ENCODE results near the gene GAL.

Gene GAL

DNA sequence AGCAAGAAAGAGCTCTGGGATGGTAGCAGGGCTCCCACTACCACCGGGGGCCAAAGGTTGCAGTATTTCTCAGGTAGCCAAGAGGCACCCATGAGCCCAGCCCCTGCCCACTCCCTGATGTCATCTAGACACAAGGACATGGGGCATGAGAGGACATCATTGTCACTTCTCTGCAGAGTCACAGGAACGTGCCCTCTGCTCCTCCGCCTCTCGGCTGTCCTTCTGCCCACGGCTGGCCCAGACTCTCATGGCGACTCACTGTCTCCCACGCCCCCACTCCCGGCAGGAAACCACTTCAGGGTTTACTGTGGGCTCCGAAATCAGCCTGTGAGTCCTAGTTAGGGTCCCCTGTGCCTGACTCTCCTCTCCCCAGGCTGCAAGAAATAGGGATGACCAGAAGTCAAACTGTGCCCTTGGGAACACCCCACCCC lies 1.8 kb upstream of the GAL start:
- no peak for DNase-seq (ENCODE audit: low read depth)

DNA sequence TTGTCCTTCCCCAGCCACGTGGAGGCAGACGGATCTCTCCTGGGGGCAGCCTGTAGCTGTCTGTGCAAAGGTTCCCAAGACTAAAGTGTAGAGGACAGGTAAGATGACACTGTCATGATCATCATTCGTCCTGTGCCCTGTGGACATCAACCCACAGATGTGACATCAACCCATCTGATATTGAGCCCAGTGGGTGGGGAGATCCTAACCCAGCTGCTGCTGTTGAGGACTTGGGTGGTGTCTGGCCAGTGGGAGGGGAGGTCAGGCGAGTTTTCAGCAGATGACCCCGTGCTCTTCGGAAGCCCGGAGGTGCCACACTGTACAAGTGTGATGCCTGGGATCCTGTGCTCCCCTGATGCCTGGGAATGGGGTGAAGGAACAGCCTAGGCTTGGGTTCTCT lies 1.2 kb upstream of the GAL start:
- no peak for DNase-seq (ENCODE audit: low read depth)

DNA sequence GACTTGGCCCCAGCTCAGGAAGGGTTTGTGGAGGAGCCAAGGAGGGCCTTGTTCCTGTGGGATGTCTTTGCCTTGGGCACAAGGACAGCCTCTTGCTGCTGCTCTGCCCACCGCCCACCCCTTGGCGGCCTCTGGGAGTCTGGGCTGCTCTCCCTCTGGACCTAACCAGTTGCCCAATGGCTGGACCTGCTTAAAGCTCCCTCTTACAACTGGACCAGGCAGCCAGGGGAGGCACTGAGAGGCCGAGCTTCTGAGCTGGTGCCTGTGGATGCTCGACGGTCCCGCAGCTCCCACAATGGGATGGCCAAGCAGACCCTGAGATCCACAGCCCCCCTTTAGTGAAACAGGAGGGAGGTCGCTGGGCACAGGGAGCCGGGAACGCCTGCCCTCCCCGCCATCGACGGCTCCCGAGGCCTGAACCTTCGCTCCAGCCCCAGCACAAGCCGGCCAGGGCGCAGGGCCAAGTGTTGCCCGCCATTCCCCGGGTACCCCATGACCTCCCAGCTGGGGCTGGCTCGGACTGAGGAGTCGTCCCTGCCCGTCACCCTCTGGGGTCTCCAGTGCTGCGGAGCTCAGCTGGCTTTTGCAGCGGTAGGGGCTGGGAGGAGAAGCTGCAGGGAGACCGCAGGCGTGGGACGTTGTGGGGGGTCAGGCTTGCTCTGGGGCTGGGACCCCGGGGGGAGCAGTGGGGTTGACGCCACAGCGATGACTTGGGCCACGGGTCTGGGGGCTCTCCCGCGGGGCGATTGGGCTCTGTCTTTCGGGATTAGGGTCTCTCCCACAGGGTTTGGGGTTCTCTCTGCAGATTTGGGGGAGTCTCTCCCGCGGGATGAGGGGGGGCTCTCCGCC lies 584 bp upstream of the GAL start:
- no peak for DNase-seq (ENCODE audit: low read depth)

DNA sequence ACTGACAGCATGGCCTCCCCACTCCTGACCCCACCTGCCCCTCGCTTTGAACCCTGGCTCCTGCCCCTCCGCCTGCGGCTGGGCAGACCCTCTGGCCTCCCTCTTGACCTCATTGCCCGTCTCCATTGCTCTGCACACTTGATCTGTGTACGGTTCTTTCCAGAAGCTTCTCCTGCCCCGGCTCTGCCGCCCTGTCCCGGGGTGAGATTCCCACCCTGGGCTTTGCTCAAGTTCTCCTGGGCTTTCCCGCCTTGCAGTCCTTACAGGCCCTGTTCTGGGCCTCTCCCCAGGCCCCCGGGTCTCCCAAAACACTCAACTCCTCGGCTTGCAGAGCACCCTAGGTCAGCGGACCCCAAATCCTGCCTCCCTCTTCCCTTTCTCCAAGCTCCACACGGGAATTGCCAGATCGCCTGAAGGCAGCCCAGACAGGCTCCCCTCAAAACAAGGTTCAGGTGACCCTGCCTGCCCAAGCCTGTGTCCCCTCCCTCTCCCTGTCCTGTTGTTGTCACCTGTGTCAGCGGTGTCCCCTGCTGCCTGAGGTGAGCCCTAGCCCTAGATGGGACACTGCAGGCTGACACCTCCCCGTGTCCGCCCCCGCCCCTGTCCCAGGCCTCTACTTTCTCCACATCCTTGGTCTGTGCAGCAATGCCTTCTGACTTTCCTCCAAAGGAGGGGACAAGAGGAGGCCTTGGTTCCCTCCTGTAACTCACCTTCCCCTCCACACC lies 1.5 kb downstream of the GAL start:
- DNase-seq (ENCODE audit: low read depth), result no peak

DNA sequence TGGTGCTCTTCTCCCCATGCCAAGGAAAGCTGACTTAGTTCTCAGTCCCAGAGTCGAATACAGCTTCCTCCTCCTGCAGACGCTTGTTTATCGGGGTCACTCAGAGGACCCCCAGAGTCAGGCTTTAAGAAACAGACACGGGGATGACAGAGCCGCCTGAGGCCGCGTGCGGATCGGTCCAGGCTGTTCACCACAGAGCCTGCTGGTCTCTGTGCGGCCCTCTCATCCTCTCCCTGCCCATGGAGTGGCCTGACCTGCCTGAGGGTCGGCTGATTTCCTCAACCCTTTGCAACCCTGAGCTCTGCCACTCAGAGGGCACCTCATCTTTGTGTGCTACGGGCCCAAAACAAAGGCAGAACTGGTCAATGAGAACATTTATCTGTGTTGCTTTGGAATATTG lies 2.1 kb downstream of the GAL start:
- no peak for DNase-seq (ENCODE audit: low read depth)

DNA sequence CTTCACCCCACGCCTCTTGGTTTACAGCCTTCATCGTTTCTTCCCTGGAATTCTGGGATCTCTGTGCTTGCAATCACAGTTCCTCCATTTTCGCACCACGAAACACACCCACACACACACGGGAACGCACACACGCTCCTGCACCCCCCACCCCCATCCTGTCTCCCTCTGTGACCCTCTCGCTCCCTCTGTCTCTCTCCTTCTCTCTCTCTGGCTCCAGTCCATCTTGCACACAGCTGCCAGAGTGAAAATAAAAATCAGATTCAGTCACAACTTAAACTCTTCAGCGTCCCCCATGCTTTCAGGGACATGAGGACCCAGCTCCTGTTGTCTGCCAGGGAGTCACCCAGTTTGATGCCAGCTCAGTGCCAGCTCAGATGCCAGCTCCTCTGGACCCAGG lies 3.0 kb downstream of the GAL start:
- no peak for DNase-seq (ENCODE audit: low read depth)

DNA sequence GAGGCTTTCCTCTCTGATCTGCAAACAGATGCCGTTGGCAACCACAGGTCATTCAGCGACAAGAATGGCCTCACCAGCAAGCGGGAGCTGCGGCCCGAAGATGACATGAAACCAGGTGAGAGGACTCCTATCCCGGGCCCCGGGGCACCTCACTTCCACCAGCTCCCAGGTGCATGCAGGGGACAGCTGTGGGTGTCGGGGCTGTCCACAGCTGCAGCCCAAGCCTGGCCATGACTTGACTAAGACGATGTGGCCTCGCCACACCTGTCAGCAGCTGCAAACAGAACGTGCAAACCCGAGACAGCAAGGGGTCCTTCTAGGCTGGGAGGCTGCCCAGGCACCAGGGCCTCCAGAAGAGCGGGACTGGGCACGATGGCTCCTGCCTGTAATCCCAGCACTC lies 3.6 kb downstream of the GAL start:
- no peak for DNase-seq (ENCODE audit: low read depth)

DNA sequence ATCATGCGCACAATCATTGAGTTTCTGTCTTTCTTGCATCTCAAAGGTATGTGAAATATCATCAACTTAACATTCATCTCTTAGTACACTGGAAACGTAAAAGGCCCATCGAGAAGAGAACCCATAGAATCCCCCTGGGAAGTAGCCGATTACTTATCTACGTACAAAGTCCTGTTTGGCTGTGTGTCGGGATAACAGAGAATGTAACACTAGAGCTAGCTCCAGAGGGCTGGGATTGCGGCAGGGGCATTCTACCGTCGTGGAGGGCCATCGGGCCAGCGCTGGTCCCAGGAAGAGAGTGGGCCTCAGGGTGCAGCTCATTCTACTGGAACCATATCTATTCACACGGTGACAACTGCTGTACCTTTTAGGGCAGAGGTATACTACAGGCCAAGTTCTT lies 4.5 kb downstream of the GAL start:
- DNase-seq (ENCODE audit: low read depth), result no peak

DNA sequence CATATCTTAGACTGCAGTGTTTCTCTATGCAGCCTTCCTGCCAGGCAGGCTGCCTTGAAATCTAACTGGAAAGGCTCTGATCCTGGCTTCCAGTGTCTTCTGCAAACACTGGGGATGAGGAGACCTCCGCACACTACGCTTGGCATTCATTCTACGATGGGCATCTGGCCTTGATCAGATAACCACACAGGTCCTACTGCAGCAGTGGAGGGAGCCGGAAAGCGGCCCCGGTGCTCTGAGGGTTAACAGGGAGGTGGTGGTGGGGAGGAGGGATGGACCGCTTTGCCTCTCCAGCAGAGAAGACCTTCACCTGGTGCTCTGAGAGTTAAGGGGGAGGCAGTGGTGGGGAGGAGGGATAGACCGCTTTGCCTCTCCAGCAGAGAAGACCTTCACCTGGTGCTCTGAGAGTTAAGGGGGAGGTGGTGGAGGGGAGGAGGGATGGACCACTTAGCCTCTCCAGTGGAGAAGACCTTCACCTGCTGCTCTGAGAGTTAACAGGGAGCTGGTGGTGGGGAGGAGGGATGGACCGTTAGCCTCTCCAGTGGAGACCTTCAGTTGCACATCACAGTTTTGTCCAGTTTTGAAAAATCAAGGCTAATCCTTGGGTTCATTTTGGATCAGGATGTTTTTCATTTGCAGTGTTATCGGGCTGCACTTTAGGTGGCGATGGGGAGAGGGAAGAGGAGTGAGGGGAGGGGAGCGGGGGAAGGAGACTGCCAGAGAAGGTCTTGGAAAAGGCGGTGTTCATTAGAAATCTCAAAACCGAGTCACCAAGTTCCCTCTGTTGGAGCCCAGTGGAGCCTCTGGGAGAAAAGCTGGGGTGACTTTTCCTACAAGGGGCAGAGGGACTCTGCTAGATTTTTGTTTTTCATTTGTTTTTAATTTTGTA lies 5.6 kb downstream of the GAL start:
- DNase-seq (ENCODE audit: low read depth), result no peak

DNA sequence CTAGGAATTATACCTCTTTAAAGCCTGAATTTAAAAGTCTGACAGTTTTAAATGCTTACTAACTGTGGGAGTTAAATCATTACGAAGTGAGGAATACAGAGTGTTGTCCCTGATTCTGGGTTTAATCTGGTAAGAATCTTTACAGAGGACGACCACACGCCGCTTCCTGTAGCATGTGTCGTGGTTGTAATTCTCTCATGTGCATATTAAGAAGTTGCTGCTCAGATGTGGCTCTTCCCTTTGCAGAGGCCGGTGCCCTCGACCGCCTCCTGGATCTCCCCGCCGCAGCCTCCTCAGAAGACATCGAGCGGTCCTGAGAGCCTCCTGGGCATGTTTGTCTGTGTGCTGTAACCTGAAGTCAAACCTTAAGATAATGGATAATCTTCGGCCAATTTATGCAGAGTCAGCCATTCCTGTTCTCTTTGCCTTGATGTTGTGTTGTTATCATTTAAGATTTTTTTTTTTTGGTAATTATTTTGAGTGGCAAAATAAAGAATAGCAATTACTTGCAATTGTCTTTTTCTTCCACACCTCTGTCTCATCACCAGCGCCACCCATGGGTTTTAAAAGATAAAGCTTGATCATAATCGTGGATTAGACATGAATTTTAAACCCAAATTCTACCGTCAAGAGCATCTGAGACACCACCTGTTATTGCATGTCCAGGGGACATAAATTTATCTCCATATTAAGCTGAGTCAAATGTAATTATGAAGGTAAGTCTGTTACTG lies 6.5 kb downstream of the GAL start:
- no peak for DNase-seq (ENCODE audit: low read depth)

DNA sequence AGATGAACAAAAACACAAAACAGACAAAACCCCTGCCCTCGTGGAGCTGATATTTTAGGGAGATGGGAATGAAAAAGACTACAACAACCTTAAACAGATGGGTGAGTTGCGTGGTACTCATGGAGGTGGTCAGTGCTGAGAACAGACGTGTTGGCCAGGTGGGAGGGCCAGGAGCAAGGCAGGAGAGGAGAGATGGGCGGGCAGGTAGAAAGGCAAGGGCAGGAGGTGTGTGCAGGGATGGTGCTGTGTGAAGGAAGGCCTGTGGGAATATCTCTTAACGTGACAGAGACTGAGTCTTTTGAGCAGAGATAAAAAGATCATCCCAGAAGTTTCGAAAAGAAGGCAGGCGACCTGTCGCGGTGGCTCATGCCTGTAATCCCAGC lies 7.0 kb downstream of the GAL start:
- no peak for DNase-seq (ENCODE audit: low read depth)

DNA sequence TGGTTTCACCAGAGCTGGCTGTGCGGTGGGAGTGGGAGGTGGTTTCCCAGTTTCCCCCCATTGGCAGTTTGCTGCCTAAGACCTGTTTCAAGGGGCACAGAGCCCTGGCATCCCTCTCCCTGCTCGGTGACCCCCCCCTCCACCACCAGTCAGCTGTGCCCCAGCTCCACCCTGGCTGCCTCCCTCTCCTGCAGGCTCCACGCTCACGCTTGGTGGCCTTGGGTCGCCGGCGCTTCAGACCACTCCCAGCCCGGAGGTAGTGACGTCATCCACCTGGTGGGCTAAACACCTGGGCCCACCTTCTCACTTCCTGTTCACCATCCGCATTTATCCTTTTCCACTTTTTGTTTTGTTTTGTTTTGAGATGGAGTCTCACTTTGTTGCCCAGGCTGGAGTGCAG lies 7.8 kb downstream of the GAL start:
- DNase-seq (ENCODE audit: low read depth), result no peak

DNA sequence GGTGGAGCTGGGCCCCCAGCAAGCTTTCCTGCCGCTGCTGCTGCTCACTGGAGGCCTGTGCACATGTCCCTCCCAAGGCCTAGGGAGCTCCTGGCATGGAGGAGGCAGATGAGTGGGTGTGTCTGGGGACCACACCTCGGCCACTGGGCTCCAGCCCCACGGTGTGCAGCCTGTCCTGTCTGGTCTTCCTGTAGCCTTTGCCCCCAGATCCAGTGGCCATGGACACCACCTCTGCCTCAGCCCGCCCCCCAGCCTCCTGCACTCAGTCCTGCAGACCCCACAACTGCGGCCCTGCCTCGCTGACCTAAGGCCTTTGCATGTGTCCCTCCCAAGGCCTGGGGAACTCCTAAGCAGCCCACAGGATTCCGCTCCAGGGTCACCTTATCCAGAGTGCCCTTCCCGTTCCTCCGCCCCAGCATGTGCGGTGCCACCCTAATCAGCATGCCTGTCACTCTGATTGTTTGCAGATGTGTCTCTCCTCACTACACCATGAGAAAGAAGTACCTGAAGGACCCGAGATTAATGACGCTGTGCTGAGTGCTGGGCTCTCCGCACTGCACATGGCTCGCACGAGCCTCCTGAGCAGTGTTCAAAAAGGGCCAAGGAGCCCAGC lies 8.6 kb downstream of the GAL start:
- no peak for DNase-seq (ENCODE audit: low read depth)

DNA sequence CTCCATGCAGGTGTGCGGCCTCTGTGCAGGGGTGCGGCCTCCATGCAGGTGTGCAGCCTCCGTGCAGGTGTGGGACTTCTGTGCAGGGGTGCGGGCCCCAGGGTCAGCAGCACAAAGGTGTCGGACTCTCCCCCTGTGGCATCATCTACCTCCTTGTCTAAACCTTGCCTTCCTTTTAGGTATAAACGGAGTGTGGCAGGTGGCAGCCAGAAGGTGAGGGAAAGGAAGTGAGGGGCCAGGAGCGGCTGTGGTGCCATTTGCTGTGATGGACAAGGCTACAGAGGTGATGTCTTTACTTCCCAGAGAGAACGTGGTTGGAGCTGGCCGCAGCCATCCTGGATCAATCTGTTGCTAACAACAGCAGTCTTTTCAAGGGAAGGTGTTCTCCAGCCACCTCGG lies 9.1 kb downstream of the GAL start:
- no peak for DNase-seq (ENCODE audit: low read depth)

DNA sequence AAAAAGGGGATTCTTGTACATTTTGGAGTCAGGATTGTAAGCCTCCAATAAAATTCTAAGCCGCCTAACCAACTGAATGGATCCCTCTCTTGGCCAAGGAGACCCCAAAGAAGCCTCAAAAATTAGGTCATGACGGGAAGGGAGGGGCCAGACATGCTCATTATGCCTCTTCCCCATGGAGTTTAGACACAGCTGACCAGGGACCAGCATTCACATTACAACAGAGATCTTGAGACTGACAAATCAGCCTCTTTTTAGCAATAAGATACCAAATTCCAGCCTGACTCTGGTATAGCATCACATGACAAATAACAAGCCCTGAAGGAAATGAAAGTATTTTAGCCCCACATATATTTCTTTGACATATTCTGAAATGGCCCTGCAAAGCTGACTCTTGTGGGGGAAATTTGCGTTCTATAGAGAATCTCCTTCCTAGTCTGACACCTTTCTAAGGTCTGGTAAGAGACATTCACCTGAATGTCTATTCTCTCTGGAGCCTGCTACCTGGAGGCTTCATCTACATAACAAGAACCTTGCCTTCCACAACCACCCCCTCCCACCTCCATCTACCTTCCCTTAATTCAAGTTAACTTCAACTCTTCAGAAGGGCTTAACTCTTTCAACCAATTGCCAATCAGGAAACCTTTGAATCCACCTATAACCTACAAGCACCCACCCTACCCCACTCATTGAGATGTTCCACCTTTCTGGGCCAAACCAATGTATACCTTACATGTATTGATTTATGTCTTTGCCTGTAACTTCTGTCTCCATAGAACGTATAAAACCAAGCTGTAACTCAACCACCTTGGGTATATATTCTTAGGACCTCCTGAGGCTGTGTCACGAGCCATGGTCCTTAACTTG lies 10.3 kb downstream of the GAL start:
- no peak for DNase-seq (ENCODE audit: low read depth)

DNA sequence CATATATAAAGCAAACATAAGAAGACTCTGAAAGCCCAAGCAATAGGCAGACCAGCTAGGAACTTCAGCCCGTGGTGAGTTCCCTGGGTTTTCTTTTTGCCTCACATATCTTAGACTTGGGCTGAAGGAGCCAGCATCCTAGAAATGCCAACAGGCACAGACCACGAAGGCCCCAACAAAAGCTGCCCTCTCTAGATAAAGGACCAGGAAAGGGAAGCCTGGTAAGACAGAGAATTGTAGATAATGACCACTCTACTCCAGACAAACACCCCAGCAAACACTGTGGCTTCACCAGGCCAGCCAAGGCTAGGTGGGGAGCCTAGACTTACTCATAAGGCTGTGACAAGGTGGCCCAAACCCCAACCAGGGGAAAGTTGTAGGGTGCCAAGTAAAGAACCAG lies 11.2 kb downstream of the GAL start:
- DNase-seq (ENCODE audit: low read depth), result no peak

DNA sequence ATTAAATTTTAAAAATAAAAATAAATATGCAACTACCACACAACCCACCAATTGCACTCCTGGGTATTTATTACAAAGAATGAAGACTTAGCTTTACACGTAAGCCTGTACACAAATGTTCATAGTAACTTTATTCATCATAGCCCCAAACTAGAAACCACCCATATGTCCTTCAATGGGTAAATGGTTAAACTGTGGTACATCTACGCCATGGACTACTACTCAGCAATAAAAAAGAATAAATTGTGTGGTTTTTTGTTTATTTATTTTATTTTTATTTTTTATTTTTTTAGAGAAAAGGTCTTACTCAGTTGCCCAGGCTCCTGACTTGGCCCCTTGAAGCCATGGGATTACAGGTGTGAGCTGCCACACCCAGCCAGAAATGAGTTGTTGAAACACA lies 14.6 kb downstream of the GAL start:
- DNase-seq (ENCODE audit: low read depth), result no peak

DNA sequence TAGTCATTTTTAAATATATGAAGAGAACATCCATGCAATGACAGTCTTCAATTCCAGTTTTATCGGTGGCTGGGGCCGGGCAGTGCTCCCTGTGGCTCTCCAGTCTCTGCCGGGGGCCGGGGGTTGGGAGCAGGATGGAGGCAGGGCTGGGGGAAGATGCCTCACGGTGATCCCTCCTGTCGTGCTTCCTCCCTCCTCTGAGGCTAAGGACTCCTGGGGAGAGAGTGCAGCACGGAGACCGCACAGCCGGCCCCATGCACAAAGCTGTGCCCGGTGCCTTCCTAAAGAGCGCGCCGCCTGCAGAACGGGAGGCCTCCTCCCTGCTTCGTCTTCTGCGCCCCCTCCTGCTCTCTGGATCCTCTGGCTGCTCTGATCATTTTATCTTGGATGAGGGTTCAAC lies 20.5 kb downstream of the GAL start:
- no peak for DNase-seq (ENCODE audit: low read depth)

DNA sequence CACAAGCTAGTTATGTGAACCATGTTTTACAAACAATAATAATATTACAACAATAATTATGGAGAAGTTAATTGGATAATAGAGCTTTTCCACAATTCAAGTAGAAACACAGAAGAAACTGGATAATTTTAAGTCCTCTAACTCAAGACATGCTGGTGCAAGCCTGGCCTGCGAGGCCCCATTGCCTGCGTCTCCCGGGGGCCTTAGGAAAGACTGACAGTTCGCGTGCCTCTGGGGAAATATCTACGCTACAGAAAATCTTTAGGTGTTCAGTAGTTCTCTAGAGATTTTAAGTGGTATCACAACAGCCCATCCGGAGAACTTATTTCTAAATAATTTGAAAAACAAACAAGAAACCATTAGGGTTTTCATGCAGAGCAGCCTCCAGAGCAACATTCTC lies 23.2 kb downstream of the GAL start:
- no peak for DNase-seq (ENCODE audit: low read depth)

DNA sequence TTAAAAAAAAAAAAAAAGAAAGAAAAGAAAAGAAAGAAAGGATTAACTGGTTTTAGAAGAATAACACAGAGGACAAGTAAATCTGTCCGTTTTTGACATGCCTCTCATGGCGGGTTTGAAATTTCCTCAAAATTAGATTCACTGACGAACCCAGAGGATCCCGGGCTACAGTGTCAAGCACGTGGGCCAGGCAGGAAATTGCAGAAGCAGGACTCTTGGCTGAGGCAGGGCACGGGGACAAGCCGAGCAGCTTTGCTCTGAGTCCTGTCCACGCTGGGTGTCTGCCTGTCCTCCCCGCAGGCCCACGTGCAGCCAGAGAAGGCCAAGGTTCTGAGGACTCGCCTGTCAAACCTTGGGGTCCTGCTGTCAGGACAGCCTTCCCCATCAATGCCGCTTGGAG lies 24.7 kb downstream of the GAL start:
- DNase-seq (ENCODE audit: low read depth), result no peak

DNA sequence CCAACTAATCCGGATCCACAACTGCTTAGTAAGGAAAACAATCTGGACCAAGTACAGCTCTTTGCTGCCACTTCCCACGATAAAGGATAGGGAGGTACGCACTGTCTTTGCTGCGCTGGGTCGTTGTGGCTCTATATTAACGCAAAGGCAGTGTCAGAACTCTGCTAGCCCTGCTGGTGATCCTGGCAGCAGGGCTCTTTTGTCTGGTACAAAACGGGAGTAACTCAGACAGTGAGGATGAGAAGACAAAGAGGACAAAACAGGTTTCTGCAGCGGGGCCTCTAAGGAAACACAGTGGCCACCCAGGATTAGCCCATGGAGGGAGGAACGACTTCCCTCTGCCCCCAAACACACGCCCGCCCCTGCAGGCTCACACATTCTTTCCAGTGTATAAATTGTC lies 26.1 kb downstream of the GAL start:
- no peak for DNase-seq (ENCODE audit: low read depth)
